Body of pancreas (tissue), 4 donors: ENCODE measurements around the gene TSPAN10.

ENCODE experiments used
- POLR2A ChIP-seq, 3 donors: fragments of 450-650 bp; IDR thresholded peaks; one replicate each; pipeline ENCODE4 v1.6.1; 2016; ENCODE audit warnings: antibody characterized with exemption in 3 of 3, mild to moderate bottlenecking in 2 of 3
- TF ChIP-seq, protein P1 (sequence below), 7 experiments: fragments of 450-650 bp in 4 of 7; fragments of 200-600 bp in 3 of 7; sonication (generic) in 3 of 7; IDR thresholded peaks; one replicate each; pipeline ENCODE4 v1.5.1; 2016 to 2019; ENCODE audit warnings: antibody characterized with exemption in 7 of 7

DNA sequence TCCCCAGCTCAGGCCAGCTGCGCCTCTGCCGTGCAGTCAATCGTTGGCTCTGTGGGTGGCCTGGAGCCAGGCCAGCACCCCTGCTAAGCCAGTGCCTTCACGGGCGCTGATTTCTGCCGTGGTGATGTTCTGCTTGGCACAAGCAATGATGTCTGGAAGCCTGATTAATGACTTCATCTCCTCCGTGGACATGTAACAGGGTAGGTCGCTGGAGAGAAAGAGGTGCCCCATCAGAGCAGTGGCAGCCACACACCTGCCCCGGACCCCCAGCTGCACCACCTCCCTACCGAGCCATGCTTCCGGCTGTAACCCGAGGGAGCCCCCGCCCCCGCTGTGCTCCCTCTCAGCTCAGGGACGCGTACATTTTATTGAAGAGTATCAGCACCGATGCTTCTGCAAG is 44.7 kb downstream of the TSPAN10 start:
- TF ChIP-seq, protein P1, sequence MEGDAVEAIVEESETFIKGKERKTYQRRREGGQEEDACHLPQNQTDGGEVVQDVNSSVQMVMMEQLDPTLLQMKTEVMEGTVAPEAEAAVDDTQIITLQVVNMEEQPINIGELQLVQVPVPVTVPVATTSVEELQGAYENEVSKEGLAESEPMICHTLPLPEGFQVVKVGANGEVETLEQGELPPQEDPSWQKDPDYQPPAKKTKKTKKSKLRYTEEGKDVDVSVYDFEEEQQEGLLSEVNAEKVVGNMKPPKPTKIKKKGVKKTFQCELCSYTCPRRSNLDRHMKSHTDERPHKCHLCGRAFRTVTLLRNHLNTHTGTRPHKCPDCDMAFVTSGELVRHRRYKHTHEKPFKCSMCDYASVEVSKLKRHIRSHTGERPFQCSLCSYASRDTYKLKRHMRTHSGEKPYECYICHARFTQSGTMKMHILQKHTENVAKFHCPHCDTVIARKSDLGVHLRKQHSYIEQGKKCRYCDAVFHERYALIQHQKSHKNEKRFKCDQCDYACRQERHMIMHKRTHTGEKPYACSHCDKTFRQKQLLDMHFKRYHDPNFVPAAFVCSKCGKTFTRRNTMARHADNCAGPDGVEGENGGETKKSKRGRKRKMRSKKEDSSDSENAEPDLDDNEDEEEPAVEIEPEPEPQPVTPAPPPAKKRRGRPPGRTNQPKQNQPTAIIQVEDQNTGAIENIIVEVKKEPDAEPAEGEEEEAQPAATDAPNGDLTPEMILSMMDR (IDR thresholded peaks at IDR 0.05): no peak
- no peak for TF ChIP-seq POLR2A (IDR thresholded peaks at IDR 0.05)
